Tibial nerve (tissue), 4 donors: ENCODE measurements around the gene NAA60.

Experiments used
- EP300 ChIP-seq, 2 donors: sonication (generic); formaldehyde crosslinking; IDR thresholded peaks; one replicate each; pipeline ENCODE4 v1.6.1; 2017; ENCODE audit warnings: antibody characterized with exemption in 2 of 2, mild to moderate bottlenecking in 1 of 2
- POLR2A ChIP-seq, 2 donors: fragments of 450-650 bp; IDR thresholded peaks; one replicate each; pipeline ENCODE4 v1.6.1; 2017; ENCODE audit warnings: antibody characterized with exemption in 2 of 2, mild to moderate bottlenecking in 2 of 2, moderate library complexity in 2 of 2
- TF ChIP-seq, protein P1 (sequence below), 5 experiments: fragments of 200-600 bp in 3 of 5; fragments of 450-650 bp in 2 of 5; sonication (generic) in 3 of 5; IDR thresholded peaks; one replicate each; pipeline ENCODE4 v1.5.1; 2016 to 2019; ENCODE audit warnings: antibody characterized with exemption in 5 of 5, mild to moderate bottlenecking in 3 of 5, moderate library complexity in 2 of 5

DNA sequence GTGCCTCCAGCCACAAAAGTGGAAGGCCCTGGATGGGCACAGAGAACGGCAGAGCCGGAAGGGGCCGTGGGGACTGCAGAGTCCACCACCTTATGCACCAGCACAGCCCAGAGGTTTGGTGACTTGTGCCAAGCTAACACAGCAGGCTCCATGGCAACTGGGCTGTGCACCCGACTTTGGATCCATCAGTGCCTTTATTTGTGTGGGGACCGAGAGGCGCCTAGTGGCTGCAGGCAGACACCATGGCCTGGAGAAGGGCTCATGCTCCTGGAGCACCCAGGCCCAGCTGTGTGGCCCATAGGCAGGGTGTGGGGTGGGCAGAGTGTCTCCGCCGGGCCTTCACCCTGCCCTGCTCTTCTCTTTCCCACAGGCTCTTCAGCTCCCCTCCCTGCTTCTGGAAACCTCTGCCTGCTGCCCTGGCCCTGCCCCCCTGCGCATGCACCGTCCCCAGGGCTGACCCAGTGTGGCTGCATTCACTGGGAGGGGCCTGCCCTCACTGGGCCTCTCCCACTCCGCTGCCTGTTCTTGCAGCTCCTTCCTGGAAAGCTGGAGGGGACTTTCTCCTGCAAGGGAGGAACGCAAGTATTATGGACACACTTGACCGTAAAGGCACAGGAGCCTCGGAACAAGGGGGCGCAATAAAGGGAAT is 41.7 kb downstream of the NAA60 start:
- TF ChIP-seq, protein P1, sequence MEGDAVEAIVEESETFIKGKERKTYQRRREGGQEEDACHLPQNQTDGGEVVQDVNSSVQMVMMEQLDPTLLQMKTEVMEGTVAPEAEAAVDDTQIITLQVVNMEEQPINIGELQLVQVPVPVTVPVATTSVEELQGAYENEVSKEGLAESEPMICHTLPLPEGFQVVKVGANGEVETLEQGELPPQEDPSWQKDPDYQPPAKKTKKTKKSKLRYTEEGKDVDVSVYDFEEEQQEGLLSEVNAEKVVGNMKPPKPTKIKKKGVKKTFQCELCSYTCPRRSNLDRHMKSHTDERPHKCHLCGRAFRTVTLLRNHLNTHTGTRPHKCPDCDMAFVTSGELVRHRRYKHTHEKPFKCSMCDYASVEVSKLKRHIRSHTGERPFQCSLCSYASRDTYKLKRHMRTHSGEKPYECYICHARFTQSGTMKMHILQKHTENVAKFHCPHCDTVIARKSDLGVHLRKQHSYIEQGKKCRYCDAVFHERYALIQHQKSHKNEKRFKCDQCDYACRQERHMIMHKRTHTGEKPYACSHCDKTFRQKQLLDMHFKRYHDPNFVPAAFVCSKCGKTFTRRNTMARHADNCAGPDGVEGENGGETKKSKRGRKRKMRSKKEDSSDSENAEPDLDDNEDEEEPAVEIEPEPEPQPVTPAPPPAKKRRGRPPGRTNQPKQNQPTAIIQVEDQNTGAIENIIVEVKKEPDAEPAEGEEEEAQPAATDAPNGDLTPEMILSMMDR (IDR thresholded peaks at IDR 0.05) = no peak
- TF ChIP-seq POLR2A (IDR thresholded peaks at IDR 0.05) = no peak
- TF ChIP-seq EP300 (IDR thresholded peaks at IDR 0.05) = no peak
